DMS53 treated with DMSO at 0.1 percent for 48 hours (cell line): ENCODE data around the gene VILL.
A peak's percentile ranks its signal among the peaks of the same experiment; 100 is the strongest.
"Not testable (repeated sequence)": the region's sequence is repeated elsewhere in the genome, so short reads cannot be mapped to it uniquely, and the experiment has no call there.

Experiments
- DNase-seq: peaks from one replicate; lab custom pipeline; 2025; ENCODE audit not compliant: unreplicated experiment; lab: John Stamatoyannopoulos, UW

The VILL gene

DNA sequence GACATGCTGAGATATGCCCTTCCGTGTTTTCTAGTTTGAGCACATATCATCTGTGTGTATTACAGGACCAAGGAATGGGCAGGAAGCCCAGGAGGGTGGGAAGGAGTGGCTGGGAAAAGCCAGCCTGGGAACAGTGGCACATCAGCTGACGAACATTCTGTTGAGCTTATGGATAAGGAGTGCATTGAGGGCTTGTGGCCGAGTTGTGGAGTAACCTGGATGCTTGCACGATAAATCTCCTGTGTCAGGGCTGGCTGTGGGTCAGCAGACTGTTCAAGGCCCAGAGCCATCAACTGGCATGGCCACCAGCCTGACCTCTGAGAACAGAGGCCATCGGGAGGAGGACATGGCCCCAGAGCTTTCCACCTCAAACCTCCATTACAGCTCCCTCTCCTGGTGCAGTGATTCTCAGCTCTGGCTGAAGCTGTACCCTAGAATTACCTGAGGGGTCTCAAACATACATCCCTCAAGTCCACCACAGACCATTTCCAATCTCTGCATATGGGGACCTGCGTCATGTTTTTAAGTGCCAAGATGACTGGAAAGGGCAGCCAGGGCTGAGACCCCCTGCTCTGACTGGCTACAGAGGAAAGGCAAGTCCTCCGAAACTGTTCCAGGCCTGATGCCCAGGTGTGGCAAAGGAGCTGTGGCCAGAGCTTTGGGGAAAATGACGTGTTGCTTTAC, 4.8 kb upstream of the VILL start:
- no peak for DNase-seq

DNA sequence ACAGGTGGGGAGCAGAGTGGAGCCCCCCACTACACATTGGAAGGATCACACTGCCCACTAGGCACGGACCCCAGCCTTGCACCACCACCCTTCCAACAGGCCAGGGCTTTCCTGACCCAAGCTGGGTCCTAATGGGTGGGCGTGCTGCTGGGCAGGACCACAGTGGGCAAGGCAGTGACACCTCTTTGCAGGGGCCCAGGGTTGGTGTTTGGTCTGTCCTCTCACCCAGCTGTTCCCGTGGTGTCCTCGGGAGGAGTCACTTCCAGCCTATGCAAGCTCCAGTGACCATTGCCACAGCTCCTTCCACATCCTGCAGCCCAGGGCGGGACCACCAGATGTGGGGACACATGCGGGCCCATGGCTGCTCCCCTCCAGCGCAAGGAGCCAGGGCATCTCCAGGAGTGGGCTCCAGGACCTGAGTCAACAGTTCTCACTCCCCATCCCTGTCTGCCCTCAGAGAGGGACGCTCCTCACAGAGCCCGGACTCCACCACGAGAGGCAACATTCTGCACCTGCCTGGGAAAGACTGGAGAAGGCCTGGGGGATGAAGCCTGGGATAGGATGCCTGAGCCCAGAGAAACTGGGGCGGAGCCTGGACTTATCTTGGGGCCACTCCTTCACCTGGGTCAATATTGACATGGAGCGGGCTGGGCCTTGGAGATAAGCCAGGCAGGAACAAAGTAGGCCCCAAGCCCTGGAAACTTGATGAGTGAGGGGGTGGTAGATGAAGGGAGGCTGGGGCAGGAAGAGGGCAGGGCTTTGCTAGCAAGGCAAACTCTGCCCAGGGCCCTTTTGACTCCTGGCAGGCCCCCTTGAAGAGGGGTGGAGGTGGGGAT, 3.9 kb upstream of the VILL start:
- DNase-seq = peak; percentile 11

DNA sequence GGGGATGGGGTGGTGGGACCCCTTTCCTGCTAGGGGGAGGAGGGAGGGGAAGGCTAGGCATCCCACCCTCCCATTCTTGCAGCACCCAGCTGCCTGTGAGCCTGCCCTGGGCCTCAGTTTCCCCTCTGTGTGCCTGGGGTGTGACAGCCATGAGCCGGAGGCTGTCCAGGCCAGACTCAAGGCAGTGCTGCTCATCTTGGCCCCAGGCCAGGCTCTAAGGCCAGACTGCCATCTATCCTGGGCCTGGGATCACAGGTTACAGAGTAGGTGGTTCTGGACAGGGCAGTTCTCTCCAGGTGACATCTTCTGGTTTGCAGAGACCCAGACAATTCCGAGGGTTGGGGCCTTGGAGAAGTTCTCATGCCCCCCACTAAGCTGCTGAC, 3.3 kb upstream of the VILL start:
- DNase-seq = no peak

DNA sequence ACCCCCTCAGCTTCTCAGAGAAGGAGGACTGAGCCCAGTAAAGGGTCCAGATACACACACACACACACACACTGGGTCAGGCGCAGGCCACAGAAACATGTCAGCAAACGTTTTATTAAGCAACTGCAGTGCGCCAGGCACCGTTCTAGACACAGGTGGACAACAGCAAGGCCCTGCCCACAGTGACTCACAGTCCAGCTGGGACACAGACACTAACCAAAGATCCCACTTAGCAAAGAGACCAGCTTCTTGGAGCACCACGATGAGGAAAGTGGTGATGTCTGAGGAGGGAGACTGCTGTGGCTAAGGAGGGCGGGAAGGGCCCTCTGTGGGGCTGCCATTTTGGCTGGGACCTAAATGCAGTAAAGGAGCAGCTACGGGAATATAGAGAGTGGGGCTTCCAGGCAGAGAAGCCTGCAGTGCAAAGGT, 2.8 kb upstream of the VILL start:
- no peak for DNase-seq

GRCh38 chr3:37988376-37988775, 2.2 kb upstream of the VILL start:
- DNase-seq = not testable (repeated sequence)

GRCh38 chr3:37988931-37989525, 1.6 kb upstream of the VILL start:
- no peak for DNase-seq

DNA sequence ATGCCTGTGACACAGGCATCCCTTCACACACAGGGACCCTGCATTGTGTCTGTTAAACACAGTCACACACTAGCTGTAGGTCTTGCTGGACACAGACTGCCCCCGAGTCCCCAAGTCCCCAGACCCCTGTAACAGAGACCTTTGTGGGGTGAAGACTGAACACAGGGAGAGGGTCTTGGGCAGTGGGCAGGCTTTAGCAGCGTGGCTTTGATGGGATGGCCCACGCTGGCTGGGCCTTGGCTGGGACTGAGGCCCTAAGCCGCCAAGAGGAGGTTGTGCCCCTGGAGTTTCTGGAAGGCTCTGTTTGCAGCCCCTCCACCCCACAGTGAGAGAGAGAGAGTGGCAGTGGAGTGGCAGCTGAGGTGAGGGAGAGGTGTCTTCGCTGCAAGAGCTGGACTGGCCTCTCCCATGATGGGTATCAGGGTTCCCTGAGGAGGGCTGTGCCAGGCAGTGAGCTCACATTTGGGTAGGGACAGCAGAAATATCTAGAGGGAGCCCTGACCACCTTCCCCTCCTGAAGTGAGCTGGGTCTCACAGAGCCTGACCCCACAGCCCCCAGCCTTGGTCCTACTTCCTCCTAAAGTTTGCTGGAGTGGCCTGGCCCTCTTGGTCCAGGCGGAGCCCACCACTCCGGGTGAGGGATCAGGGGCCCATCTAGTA, 635 bp upstream of the VILL start:
- no peak for DNase-seq

- DNase-seq = no peak
These were observed 523 bp downstream of the VILL start for GRCh38 chr3:37991109-37991508.

DNA sequence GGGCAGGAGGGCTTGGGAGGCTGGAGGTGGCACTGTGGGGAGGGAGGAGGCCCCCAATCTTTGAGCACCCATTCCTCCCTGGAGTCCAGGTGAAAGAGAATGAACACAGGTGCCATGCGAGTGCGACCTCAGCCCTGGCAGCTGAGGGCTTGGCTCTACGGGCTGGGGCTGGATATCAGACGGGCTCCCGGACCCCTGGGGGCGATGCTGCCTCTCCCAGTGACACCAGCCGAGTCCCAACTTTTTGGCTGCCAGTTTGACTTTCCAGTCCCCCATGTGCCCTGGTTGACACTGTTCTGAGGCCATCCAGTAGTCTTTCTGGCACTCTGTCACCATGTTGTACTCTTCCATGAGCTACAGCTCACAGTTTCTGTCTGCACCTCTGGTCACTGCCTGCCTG, 1.2 kb downstream of the VILL start:
- DNase-seq = no peak

- no peak for DNase-seq
These were observed 1.9 kb downstream of the VILL start for GRCh38 chr3:37992271-37993066.

DNA sequence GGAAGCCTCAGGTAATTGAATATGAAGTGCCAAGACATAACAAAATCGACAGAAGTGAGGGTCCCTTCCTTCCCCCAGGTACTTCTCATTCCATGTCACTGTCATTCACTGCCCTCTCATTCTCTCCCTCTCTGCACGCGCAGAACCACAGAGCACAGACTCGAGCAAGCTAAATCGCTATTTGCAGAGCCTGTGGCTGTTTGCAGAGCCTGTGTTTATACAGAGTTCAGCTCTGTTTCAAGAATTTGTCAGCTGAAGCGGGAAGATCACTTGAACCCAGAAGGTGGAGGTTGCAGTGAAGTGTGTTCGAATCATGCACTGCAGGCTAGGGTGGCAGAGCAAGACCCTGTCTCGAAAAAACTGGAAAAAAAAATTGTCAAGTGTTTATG, 2.5 kb downstream of the VILL start:
- no peak for DNase-seq

GRCh38 chr3:37993460-37993819, 2.9 kb downstream of the VILL start:
- DNase-seq = no peak

- DNase-seq = no peak
These were observed 3.4 kb downstream of the VILL start for GRCh38 chr3:37993820-37994638.

GRCh38 chr3:37994639-37994972, 4.0 kb downstream of the VILL start:
- no peak for DNase-seq

DNA sequence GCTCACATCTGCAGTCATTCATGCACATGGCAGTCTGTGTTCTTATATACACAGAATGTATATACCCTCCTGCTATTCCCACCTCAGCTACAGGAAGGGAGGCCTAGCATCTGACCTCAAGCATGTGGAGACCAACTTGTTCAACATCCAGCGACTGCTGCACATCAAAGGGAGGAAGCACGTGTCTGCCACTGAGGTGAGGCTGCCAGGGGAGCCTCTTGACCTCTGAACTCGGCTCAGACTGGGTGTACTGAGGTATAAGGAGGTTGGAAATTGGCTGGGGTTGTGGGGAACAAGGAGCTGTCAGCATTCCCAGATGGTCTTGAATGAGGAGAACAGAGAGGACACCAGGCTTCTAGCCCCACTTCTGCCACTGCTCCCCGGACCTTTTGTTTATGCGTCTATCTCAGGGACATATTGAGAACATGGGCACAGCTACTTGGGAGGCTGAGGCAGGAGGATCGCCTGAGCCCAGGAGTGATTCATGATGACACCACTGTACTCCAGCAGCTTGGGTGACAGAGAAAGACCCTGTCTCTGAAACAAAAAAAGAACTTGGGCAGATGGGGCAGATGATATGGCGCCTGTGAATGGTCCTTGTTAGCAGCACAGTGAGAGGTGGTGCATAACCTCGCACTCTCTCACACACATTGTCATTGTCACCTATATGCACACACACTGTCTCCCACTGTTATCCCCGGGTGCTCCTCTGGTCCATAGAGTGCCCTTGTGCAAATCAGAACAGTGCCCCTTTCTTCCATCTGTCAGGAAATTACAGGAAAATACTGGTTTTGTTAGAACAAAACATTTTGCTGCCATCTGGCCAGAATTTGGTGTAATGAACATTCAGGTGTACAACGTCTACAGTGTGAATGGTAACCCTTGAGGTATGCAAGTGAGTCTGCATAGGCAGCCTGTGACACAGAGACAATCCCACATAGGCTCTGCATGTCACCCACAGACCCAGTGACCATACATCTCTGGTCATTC, 5.4 kb downstream of the VILL start:
- DNase-seq = no peak

- DNase-seq = peak; percentile 30
These were observed 6.3 kb downstream of the VILL start for GRCh38 chr3:37996785-37997301.

GRCh38 chr3:37997342-37997741, 6.8 kb downstream of the VILL start:
- DNase-seq = no peak

DNA sequence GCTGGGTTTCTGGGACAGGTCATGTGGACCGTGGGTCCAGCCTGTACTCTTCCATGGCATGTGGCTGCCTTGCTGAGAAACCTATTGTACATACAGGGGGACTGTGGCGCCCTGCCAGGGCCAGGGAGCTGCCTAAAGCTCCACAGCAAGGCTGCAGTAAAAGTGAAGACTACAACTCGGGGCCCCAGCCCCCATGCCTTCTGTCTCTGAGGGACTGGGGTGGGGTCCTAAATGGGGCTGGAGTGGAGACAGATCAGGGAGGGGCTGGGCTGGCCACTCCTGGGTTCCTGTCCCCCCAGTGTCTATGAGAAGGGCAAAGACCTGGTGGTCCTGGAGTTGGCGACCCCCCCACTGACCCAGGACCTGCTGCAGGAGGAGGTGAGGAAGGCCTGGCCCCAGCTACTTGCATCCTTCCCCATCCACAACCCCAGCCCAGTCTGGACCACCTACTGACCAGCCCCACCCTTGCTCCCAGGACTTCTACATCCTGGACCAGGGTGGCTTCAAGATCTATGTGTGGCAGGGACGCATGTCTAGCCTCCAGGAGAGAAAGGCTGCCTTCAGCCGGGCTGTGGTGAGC, 7.3 kb downstream of the VILL start:
- DNase-seq = no peak
